Occipital lobe (tissue), 2 donors: ENCODE results near the gene CHTF8. TPM values are rescaled to one million over a fixed set of nuclear protein-coding genes. Genes with fewer than 3 reads are reported as not detected.
"Not testable (repeated sequence)": the region's sequence is repeated elsewhere in the genome, so short reads cannot be mapped to it uniquely, and the experiment has no call there.

Experiments
- DNase-seq: peaks from one replicate; lab custom pipeline; 2025; lab: John Stamatoyannopoulos, UW
- total RNA-seq: library from RNA; depleted of rRNA; stranded (reverse); fragments of >200 nt; gene quantifications from one replicate; pipeline ENCODE4 v1.2.3, GENCODE V29; 2014

The CHTF8 gene
- total RNA-seq, 1 donor from 2014 or later = 37.7 TPM

DNA sequence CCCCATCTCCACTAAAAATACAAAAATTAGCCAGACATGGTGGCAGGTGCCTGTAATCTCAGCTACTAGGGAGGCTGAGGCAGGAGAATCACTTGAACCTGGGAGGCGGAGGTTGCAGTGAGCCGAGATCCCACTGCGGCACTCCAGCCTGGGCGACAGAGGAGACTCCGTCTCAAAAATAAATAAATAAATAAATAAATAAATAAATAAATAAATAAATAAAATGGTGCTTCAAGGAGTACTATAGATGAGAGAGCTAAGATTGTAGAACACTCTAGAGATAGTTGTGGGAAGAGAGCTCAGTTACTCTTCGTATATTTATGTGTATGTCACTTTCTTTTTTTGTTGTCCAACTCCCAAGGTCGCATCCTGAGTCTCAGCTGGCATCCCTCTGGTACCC is 7.1 kb upstream of the CHTF8 start:
- not testable (repeated sequence) for DNase-seq

DNA sequence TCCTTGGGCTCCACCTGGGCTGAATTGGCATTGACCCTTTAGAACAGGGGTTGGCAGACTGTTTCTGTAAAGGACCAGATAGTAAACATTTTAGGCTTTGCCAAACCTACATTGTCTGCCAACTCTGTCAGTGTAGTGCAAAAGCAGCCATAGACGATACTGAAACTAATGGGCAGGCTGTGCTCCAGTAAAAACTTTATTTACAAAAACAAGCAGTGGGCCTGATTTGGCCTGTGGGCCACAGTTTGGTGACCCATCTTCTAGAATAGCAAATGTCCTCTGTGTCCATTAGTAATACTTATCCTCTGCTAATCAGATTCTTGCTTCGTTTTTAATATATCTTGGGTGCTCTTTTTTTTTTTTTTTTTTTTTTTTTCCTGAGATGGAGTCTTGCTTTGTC is 6.2 kb upstream of the CHTF8 start:
- DNase-seq = no peak

GRCh38 chr16:69133373-69133954 is 1.1 kb upstream of the CHTF8 start:
- no peak for DNase-seq

DNA sequence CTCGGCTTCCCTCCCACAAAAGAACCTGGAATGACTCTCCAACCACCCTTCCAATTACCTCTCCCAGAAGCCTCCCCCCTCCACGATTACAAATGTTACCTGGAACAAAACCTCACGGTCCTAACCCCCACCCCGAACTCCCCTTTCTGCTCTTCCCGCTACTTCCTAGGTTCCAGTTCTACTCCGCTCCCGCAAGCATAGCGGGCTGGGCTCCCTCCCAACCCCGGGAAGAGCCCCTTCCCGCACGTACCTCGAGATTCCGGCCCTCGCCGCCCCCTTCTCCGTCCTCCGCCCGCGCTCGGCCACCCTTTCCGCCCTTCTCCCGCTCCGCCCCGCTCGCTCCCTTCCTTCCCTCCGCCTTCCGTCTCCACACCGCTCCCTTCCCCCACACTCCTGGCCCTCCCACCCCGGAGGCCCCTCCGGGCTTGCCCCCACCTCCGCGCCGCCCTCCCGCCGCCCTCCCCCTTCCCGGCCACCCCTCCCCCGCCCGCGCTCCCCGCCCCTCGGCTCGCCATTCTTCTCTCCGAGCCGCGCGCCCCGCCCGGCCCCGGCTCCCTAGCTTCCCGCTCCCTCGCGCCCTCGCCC is 457 bp downstream of the CHTF8 start:
- DNase-seq = peak; percentile 62

DNA sequence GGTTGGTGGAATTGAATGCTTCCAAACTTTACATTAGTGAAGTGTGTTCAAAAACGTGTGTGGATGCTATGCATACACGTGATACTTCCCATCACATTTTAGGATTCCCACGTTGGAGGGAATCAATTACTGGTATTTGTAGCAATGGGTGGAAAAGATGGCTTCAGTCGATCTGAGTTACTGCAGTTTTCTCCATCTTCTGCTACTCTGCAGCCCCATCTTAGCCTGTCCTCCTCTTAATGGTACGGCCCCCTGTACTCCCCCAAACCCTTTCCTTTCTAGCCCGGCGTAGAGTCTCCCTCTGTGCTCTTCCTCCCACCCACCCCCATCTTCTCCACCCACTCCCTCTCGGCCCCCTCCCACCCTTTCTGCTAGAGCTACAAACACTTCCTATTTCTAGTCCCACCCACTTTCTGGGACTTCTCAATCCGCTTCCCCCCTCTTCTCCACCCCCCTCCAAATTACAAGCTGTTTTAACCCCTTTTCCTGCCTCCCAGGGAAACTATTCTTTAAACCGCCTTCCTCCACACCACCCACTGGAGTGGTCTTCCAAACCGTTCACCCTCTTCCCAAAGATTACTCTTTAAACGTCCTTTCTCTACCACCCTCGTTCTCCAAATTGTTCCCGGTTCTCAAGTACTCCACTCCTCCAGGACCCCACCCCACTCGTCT is 1.1 kb downstream of the CHTF8 start:
- DNase-seq = no peak

GRCh38 chr16:69130461-69130860 is 1.9 kb downstream of the CHTF8 start:
- no peak for DNase-seq

- no peak for DNase-seq
Measured at GRCh38 chr16:69127966-69128510, 4.3 kb downstream of the CHTF8 start.

DNA sequence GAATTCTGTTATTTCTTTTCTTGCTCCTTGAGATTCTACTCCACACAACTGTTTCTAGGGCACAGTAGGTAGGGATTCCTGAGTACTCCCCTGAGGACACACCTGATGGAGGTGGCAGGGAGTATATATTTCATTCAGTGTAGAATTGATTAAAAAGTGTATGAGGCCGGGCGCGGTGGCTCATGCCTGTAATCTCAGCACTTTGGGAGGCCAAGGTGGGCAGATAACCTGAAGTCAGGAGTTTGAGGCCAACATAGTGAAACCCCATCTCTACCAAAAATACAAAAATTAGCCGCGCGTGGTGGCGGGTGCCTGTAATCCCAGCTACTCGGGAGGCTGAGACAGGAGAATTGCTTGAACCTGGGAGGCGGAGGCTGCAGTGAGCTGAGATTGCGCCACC is 5.6 kb downstream of the CHTF8 start:
- DNase-seq = not testable (repeated sequence)

- DNase-seq = no peak
Measured at GRCh38 chr16:69126221-69126620, 6.2 kb downstream of the CHTF8 start.

- not testable (repeated sequence) for DNase-seq
Measured at GRCh38 chr16:69124961-69125360, 7.4 kb downstream of the CHTF8 start.

DNA sequence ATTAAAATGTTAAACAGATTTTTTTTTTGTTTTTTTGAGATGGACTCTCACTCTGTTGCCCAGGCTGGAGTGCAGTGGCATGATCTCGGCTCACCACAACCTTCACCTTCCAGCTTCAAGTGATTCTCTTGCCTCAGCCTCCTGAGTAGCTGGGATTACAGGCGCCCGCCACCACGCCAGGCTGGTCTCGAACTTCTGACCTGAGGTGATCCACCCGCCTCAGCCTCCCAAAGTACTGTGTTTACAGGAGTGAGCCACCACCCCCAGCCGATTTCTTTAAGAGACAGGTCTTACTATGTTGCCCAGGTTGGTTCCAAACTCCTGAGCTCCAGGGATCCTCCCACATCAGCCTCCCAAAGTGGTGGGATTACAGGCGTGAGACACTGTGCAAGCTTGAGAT is 8.0 kb downstream of the CHTF8 start:
- not testable (repeated sequence) for DNase-seq

DNA sequence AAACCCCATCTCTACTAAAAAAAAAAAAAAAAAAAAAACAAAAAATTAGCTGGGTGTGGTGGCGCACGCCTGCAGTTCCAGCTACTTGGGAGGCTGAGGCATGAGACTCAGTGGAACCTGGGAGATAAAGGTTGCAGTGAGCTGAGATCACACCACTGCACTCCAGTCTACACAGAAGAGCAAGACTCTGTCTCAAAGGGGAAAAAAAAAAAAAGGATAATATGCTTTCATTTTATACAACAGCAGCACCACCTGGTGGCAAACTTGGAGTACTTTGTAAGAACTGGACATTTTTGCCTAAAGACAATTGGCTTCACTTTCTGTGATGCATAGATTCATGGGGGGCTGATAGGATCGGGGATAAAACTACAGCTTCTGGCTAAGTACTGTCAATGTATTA is 8.5 kb downstream of the CHTF8 start:
- peak; percentile 15 for DNase-seq

DNA sequence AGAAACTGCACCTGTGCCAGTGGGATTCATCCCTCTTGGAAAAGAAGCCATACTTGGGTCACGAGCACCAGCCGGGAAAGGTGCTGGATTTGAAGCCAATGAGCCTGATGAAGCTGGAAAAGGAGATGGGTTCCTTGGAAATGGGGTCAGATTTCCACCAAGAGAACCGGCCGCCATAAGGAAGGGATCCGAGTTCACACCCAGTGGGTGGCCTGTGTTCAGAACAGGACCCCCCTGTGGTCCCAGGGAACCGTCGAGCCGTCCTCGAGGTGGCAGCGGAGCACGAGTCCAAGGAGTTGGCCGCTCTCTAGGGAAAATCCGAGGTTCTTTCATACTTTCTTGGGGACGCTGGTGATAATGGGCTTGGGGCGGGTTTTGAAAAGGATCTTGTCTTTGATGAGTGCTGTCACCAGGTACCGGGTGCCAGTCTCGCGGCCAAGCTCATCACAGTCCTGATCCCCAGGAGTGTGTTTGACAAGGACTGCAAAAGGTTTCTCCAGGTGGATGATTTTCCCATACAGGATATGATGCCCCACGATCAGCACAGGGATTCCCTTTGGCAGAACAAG is 12.2 kb downstream of the CHTF8 start:
- no peak for DNase-seq

GRCh38 chr16:69119536-69119935 is 12.9 kb downstream of the CHTF8 start:
- DNase-seq = no peak

GRCh38 chr16:69118994-69119393 is 13.4 kb downstream of the CHTF8 start:
- no peak for DNase-seq

DNA sequence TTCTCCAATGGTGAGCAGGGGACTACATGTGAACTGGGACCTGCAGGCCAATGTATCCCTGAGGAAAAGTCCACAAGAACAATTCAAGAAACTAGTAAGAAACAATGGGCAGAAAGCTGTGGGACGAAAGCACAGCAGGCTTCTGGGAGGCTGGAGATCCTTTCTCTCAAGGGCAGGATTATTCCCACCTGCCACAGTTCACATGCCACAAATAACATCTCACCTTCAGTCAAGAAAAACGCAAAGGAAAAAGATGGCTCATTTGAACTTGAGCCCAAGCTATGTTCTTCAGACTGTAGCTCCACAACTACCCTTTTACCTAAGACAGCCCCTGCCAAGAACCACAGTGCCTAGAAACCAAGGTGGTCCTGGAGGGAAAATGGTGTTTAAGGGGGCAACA is 13.9 kb downstream of the CHTF8 start:
- no peak for DNase-seq

GRCh38 chr16:69116906-69117305 is 15.5 kb downstream of the CHTF8 start:
- no peak for DNase-seq

DNA sequence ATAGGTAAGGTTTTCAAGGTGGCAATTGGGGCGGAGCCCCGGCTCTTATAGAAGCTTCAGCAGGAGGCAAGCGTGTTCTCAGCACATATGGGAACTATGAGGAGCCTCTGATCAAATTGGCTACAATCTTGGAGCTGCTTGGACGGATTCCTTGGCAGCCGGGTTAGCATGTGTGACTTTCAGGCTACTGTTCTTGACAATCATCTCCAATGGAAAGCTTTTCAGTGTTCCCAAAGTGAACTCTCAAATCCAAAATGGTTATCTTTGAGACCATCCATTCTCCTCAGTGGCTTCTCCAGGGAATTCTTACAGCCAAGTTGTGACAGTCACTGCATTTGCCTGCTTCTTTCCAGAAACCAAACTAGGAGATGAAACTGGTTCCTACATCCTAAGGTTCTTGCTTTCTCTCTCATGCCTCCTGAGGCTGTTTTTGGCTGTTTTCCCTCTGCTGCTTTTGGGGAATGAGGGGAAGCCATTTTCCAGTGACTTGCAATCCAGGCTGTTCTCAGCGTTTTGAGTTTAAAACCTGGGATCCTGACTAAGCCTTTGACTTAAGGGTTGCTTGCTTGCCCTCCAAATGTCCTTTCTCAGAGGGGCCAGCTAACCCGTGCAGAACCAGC is 16.0 kb downstream of the CHTF8 start:
- no peak for DNase-seq

DNA sequence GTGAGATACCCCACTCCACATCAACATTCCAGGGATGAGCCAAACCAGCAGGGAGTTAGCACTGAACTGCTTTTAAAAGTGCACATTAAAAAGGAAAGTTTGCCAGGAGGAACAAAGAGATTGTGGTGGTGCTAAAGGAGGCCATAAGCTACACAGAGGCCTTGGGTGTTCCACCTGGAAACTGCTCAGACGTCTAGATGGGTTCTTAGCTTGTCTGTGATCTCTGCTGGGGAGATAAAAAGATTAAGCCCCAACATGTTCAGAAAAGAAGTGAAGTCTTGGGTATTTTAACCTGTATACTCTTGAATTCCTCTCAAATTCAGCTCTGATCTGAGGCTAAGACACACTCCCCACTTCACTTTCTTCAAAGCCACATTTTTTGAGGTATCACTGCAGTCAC is 16.6 kb downstream of the CHTF8 start:
- no peak for DNase-seq

- no peak for DNase-seq
Measured at GRCh38 chr16:69115361-69115760, 17.0 kb downstream of the CHTF8 start.

GRCh38 chr16:69114976-69115355 is 17.4 kb downstream of the CHTF8 start:
- DNase-seq = no peak

GRCh38 chr16:69114346-69114975 is 17.9 kb downstream of the CHTF8 start:
- no peak for DNase-seq
